Activated T-helper 1 cell treated with anti-CD3 and anti-CD28 coated beads, Interleukin-12 subunit alpha, Interleukin-12 subunit beta, Interleukin-2, Interleukin-4 antibody, amounts not matched to agents 30 ng/mL and 10 ng/mL and 1 ng/mL, durations not matched to agents 14 hours and 24 hours and 36 hours (primary cell): Measurements from ENCODE around the gene FAM83D. TPM values are rescaled to one million over a fixed set of nuclear protein-coding genes. Genes with fewer than 3 reads are reported as not detected.
A peak's percentile ranks its signal among the peaks of the same experiment; 100 is the strongest.

Experiments used
- DNase-seq: peaks from one replicate; pipeline ENCODE4 v3.0.0; 2021; ENCODE audit warnings: low spot score
- H3K27ac Mint-ChIP-seq: one replicate; pipeline ENCODE4 v1.8.0; 2021; ENCODE audit warnings: mild to moderate bottlenecking, mixed read lengths
- H3K27me3 Mint-ChIP-seq: one replicate; pipeline ENCODE4 v1.8.0; 2022; ENCODE audit warnings: mild to moderate bottlenecking, moderate library complexity, mixed read lengths; ENCODE audit not compliant: insufficient read depth
- H3K36me3 Mint-ChIP-seq: one replicate; pipeline ENCODE4 v1.8.0; 2021; ENCODE audit warnings: low read depth, mixed read lengths
- H3K4me1 Mint-ChIP-seq: one replicate; pipeline ENCODE4 v1.8.0; 2021; ENCODE audit warnings: low read depth, mixed read lengths
- H3K4me3 Mint-ChIP-seq: one replicate; pipeline ENCODE4 v1.8.0; 2021; ENCODE audit warnings: mild to moderate bottlenecking, moderate library complexity, mixed read lengths
- H3K9me3 Mint-ChIP-seq: one replicate; pipeline ENCODE4 v1.8.0; 2021; ENCODE audit warnings: mixed read lengths
- intact Hi-C: fragments of 100-400 bp; cut with micrococcal nuclease; formaldehyde crosslinking; loops from one replicate; pipeline ENCODE4 v1.15.1; 2024
- total RNA-seq: library from RNA; stranded (reverse); gene quantifications from 2 replicates; pipeline ENCODE4 v1.2.3, GENCODE V29; 2022

FAM83D gene
- total RNA-seq, result 11.0 and 12.4 TPM in 2 replicates

GRCh38 chr20:38926142-38926933, at the start of gene FAM83D:
Gene FAM83D, plus strand, starts transcription at chr20:38926417. Its CDS starts 26 bp downstream, at chr20:38926443.
- Mint-ChIP-seq H3K36me3 (peaks cover 12% of the 10 kb centered on the region), H3K27ac (peak within 1 kb of the TSS; percentile 81), H3K4me3 (peak within 1 kb of the TSS; percentile 86), H3K9me3 (no peaks in the 10 kb centered on the region), H3K4me1 (peaks cover 39% of the 10 kb centered on the region), H3K27me3 (no peaks in the 10 kb centered on the region)
- intact Hi-C loops, result loop anchor here (1.0 kb wide), 7 partner anchors 36 to 280 kb away; partner anchors contain the start of genes ACTR5 and DHX35
- peak; percentile 97 for DNase-seq

DNA sequence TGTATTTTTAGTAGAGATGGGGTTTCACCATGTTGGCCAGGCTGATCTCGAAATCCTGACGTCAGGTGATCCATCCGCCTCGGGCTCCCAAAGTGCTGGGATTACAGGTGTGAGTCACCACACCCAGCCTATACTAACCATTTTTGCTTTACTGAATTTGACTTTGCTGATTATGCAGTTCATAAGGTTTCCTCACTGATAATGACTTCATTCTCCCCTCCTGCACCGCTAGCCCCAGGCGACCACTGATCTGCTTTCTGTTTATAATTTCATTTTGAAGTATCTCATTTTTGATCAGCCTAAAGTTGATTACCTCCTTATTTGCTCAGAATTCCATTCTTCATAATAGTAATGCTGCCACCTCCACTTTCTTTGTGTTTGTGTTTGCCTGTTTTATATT, 48.7 kb upstream of the FAM83D start:
- peaks cover 32% of the 10 kb centered on the region for H3K36me3 Mint-ChIP-seq
- no peaks in the 10 kb centered on the region for H3K9me3 Mint-ChIP-seq
- no peak for DNase-seq
- peak overlapping the region; percentile 35 for H3K4me3 Mint-ChIP-seq
- no peaks in the 10 kb centered on the region for H3K27me3 Mint-ChIP-seq
- H3K27ac Mint-ChIP-seq, result peak overlapping the region; percentile 68
- H3K4me1 Mint-ChIP-seq, result peaks cover 96% of the 10 kb centered on the region
- intact Hi-C loops, result no loop called here

DNA sequence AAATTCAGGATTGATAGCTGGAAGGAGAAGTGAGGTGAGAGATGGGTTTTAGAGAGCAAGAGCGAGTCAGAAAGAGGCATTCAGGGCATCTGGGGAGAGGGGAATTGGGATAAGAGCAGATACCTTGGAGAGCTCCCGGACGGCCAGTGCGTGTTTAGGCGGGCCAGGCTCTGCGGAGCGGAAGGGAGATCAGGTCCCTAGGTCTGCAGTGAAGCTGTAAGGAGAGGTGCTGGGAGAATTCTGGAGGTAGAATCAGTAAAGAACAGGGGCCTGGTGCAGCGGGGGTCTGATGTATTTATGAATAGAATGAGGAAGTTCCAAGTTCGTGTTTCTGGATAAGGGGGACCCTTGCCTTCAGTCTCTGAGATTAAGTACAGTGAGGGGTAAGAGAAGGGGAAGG, 47.4 kb upstream of the FAM83D start:
- Mint-ChIP-seq H3K4me1 (peaks cover 88% of the 10 kb centered on the region), H3K27ac (peak overlapping the region; percentile 45), H3K27me3 (no peaks in the 10 kb centered on the region), H3K36me3 (peaks cover 33% of the 10 kb centered on the region), H3K4me3 (no peak overlapping the region), H3K9me3 (no peaks in the 10 kb centered on the region)
- DNase-seq, result no peak
- intact Hi-C loops, result no loop called here

DNA sequence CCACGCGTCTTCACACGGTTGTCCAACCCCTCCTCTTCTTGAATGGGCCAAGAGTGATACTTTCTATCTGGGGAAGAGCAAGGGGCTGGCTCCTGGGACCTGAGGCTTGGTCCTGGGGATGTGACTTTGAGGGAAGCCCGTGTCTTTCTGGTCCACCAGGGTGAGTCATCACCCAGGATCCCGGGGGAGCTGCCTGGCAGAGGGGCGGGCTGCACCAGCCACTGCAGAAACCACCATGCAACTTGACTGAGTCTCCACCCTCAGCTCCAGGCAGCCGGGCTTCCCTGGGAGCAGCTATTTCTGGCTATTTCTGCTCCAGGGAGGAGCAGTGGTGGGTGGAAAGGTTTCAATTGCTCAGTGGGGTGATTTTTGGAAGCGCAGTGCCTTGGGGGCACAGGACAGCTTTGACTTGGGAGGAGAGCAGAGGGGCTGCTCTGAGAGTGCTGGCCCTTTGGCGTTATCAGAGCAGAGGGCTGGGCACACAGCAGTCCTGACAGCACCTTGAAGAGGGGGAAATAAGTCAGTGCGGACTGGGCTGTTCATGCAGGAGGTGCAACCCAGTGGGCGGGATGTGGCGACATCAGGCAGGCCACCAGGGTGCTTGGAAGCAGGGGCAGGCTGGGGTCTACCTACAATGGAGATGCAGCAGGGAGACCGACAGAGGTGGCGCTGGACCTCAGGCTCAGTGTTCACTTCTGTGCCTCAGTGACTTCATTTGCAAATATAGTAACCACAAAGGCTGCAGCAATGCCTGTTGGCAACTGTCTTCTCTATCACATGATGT, 45.1 kb upstream of the FAM83D start:
- peaks cover 70% of the 10 kb centered on the region for H3K4me1 Mint-ChIP-seq
- intact Hi-C loops, result no loop called here
- no peak overlapping the region for H3K4me3 Mint-ChIP-seq
- peak overlapping the region; percentile 91 for H3K27ac Mint-ChIP-seq
- no peaks in the 10 kb centered on the region for H3K9me3 Mint-ChIP-seq
- H3K36me3 Mint-ChIP-seq, result peaks cover 36% of the 10 kb centered on the region
- no peak for DNase-seq
- H3K27me3 Mint-ChIP-seq, result no peaks in the 10 kb centered on the region

DNA sequence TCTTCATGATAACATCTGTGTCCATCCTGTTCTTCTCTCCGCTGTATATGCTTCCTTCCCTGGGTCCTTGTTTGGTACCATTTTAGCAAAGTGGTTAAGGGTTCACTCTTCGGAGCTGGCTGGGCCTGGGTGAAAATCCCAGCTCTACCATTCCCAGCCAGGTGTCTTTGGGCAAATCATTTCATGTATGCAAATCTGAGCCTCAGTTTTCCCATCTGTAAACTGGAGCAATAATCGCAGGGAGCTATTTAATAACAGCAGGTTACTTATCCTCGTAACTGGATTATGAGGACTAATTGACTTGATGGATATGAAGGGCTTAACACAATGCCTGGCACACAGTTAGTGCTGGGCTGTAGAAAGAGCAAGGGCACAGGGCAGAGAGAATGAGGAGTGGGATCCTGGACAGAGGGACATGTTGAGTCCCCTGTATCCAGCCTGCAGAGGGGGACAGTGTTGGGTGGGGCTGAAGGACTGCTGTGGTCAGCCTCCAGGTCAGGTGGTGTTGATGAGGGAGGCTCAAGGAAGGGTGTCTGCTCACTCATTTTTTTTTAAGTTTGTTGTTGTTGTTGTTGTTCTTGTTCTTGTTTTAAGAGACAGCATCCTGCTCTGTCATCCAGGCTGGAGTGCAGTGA, 44.3 kb upstream of the FAM83D start:
- H3K27me3 Mint-ChIP-seq, result no peaks in the 10 kb centered on the region
- DNase-seq, result no peak
- H3K27ac Mint-ChIP-seq, result peak overlapping the region; percentile 91
- intact Hi-C loops, result no loop called here
- H3K9me3 Mint-ChIP-seq, result no peaks in the 10 kb centered on the region
- H3K4me1 Mint-ChIP-seq, result peaks cover 68% of the 10 kb centered on the region
- H3K4me3 Mint-ChIP-seq, result no peak overlapping the region
- H3K36me3 Mint-ChIP-seq, result peaks cover 39% of the 10 kb centered on the region

DNA sequence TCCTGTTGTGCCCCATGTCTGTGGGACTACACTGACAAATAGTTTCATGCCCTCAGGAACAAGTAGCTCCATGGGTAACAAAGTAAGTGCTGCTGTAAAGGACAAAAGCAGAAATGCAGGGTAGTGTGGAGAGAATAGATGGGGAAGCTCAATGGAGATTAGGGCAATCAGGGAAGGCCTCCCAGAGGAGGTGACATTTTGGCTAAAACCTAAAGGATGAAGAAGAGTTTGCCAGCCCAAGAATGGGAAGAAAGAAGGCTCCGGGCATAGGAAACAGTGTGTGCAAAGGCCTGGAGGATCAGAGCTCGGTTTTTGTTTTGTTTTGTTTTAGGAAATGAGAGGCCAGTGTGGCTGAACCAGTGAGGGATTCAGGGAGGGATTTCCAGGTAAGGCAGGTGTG, 43.6 kb upstream of the FAM83D start:
- Mint-ChIP-seq H3K36me3 (peaks cover 43% of the 10 kb centered on the region), H3K4me3 (peak overlapping the region; percentile 5), H3K4me1 (peaks cover 67% of the 10 kb centered on the region), H3K9me3 (no peaks in the 10 kb centered on the region), H3K27ac (peak overlapping the region; percentile 91), H3K27me3 (no peaks in the 10 kb centered on the region)
- DNase-seq, result no peak
- intact Hi-C loops, result no loop called here

DNA sequence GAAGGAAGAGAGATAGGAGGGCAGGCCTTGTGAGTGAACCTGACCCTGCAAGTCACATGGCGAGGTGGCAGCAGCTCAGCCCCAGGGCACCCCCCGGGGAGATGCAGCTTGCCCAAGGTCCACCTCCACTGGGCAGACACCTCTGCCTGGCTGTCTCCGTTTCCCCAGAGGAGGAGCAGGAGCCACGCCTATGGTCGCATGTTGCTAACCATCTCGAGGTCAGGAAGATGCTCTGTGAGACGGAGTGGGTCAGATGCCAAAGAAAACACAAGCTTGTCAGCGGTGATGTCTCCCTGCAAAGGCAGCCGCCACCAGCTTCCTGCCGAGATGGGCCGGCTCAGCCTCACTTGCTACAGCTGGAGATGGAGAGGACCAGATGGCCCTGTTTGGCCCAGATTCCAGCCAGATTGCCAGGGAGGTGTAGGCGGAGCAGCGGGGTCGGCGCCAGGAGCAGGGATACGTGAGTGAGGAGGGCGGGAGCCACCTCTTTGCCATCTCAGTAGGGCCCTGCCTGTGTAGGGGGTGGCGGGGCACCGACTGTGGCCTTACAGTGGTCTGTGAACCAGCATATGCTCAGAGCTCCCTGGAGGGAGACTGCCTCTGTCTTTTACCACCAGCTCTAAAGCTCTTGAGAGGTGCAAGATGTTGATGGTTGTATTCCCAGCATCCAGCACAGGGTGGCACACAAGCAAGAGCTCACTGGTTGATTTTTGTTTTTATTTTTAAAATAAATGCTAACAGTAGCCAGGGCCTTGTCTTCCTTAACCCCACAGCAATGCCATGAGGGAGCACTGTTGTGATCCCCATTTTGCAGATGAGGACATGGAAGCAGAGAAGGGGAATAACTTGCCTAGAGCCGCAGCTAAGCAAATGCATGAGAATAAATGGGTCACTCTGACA, 42.9 kb upstream of the FAM83D start:
- Mint-ChIP-seq H3K4me3 (no peak overlapping the region), H3K4me1 (peaks cover 60% of the 10 kb centered on the region)
- intact Hi-C loops, result no loop called here

DNA sequence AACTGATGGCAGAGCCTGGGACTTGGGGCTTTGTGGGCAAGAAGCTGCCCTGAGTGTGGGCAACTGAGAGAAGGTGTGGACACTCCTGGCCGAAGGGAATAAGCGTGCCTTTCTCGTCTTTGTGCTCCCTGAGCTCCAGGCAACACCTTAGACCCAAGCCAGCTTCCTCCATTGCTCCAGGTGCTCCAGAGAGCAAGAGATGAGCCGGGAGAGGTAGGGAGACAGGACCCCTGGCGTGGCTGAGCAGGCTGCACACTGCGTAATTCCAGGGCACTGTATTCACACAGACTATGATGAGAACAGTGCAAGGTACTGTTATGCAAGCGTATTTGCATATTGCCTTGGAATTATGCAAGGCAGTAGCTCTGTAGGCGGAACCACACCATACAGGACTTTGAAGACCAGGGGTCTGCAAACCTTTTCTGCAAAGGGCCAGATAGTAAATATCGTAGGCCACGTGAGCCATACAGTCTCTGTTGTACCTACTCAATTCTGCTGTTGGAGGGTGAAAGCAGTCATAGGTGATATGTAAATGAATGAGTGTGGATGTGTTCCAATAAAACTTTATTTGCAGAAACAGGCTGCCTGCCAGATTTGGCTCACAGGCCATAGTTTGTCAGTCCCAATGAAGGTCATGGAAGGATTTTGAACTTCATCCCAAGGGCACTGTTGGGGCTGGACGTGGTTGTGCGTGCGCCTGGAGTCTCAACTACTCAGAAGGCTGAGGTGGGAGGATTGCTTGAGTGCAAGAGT, 42.1 kb upstream of the FAM83D start:
- intact Hi-C loops, result no loop called here
- Mint-ChIP-seq H3K27ac (no peak overlapping the region), H3K9me3 (no peaks in the 10 kb centered on the region)

More for the DNA sequence above, 42.9 kb upstream of the FAM83D start:
- Mint-ChIP-seq H3K27me3 (no peaks in the 10 kb centered on the region), H3K9me3 (no peaks in the 10 kb centered on the region), H3K27ac (peak overlapping the region; percentile 91), H3K36me3 (peaks cover 38% of the 10 kb centered on the region)
- no peak for DNase-seq

GRCh38 chr20:38885357-38885756, 40.9 kb upstream of the FAM83D start:
- Mint-ChIP-seq H3K27ac (no peak overlapping the region), H3K36me3 (peaks cover 33% of the 10 kb centered on the region), H3K4me3 (no peak overlapping the region), H3K9me3 (no peaks in the 10 kb centered on the region), H3K4me1 (peaks cover 60% of the 10 kb centered on the region), H3K27me3 (no peaks in the 10 kb centered on the region)
- intact Hi-C loops, result no loop called here
- no peak for DNase-seq

More for the DNA sequence above, 42.1 kb upstream of the FAM83D start:
- DNase-seq, result no peak
- Mint-ChIP-seq H3K36me3 (peaks cover 31% of the 10 kb centered on the region), H3K27me3 (no peaks in the 10 kb centered on the region), H3K4me1 (peaks cover 56% of the 10 kb centered on the region), H3K4me3 (no peak overlapping the region)

GRCh38 chr20:38888059-38888831, 38.0 kb upstream of the FAM83D start:
- H3K36me3 Mint-ChIP-seq, result peaks cover 23% of the 10 kb centered on the region
- H3K27ac Mint-ChIP-seq, result peak overlapping the region; percentile 48
- intact Hi-C loops, result no loop called here
- no peak overlapping the region for H3K4me3 Mint-ChIP-seq
- H3K27me3 Mint-ChIP-seq, result no peaks in the 10 kb centered on the region
- no peak for DNase-seq
- H3K4me1 Mint-ChIP-seq, result peaks cover 50% of the 10 kb centered on the region
- no peaks in the 10 kb centered on the region for H3K9me3 Mint-ChIP-seq

DNA sequence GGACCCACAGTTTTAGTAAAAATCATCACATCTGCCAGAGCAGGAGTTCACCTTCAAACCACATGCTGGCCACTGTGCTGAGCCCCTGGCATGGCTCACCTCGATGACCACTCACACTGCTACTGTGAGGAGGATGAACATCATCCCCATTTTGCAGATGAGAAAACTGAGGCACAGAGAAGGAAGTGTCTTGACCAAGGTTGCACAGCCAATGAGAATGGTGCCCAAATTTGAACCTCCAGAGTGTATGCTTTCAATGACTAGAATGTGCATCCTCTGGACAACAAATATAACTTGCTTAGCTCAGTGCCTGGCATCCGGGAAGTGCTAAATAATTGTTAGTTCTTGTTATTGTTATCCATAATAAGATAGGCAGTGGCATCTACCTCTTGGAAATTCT, 37.2 kb upstream of the FAM83D start:
- Mint-ChIP-seq H3K9me3 (no peaks in the 10 kb centered on the region), H3K4me1 (peaks cover 58% of the 10 kb centered on the region), H3K27me3 (no peaks in the 10 kb centered on the region), H3K36me3 (peaks cover 27% of the 10 kb centered on the region), H3K4me3 (no peak overlapping the region), H3K27ac (peak overlapping the region; percentile 58)
- DNase-seq, result no peak
- intact Hi-C loops, result no loop called here
